GM10248 (cell line): ENCODE results near the gene LEFTY1.
"Not testable (repeated sequence)": the region's sequence is repeated elsewhere in the genome, so short reads cannot be mapped to it uniquely, and the experiment has no call there.

ENCODE experiments used
- CTCF ChIA-PET: fragments of 300-600 bp; sonication (Branson Sonifier 250); formaldehyde crosslinking; extraction: SDS; loops from one replicate; lab custom pipeline; 2021; ENCODE audit warnings: antibody characterized with exemption; lab: Yijun Ruan, JAX
- POLR2A ChIA-PET: fragments of 350-650 bp; sonication (Branson Sonifier 250); formaldehyde crosslinking; extraction: SDS; loops from one replicate; lab custom pipeline; 2020; ENCODE audit warnings: antibody characterized with exemption; lab: Yijun Ruan, JAX
- DNase-seq: peaks from one replicate; pipeline ENCODE4 v3.0.0; 2012; ENCODE audit errors: extremely low spot score
- TF ChIP-seq, protein P1 (sequence below): IDR thresholded peaks from 2 replicates; pipeline ENCODE4 v1.5.1; 2012; ENCODE audit warnings: mild to moderate bottlenecking, low read depth; ENCODE audit errors: extremely low read depth, missing control alignments, control extremely low read depth

The LEFTY1 gene, protein sequence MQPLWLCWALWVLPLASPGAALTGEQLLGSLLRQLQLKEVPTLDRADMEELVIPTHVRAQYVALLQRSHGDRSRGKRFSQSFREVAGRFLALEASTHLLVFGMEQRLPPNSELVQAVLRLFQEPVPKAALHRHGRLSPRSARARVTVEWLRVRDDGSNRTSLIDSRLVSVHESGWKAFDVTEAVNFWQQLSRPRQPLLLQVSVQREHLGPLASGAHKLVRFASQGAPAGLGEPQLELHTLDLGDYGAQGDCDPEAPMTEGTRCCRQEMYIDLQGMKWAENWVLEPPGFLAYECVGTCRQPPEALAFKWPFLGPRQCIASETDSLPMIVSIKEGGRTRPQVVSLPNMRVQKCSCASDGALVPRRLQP

GRCh38 chr1:225888898-225889601, at the start of gene LEFTY1:
TSS of gene LEFTY1 (minus strand) at chr1:225889146. CDS start at chr1:225889066, 80 bp downstream.
- TF ChIP-seq, protein P1, sequence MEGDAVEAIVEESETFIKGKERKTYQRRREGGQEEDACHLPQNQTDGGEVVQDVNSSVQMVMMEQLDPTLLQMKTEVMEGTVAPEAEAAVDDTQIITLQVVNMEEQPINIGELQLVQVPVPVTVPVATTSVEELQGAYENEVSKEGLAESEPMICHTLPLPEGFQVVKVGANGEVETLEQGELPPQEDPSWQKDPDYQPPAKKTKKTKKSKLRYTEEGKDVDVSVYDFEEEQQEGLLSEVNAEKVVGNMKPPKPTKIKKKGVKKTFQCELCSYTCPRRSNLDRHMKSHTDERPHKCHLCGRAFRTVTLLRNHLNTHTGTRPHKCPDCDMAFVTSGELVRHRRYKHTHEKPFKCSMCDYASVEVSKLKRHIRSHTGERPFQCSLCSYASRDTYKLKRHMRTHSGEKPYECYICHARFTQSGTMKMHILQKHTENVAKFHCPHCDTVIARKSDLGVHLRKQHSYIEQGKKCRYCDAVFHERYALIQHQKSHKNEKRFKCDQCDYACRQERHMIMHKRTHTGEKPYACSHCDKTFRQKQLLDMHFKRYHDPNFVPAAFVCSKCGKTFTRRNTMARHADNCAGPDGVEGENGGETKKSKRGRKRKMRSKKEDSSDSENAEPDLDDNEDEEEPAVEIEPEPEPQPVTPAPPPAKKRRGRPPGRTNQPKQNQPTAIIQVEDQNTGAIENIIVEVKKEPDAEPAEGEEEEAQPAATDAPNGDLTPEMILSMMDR: no peak
- ChIA-PET CTCF (interaction anchor here (0.6 to 2.8 kb wide), 4 partner anchors 8 to 66 kb away, joined by 3 to 11 read pairs (median 4); no protein-coding TSS in a partner anchor), POLR2A (no interaction called here)
- no peak for DNase-seq

DNA sequence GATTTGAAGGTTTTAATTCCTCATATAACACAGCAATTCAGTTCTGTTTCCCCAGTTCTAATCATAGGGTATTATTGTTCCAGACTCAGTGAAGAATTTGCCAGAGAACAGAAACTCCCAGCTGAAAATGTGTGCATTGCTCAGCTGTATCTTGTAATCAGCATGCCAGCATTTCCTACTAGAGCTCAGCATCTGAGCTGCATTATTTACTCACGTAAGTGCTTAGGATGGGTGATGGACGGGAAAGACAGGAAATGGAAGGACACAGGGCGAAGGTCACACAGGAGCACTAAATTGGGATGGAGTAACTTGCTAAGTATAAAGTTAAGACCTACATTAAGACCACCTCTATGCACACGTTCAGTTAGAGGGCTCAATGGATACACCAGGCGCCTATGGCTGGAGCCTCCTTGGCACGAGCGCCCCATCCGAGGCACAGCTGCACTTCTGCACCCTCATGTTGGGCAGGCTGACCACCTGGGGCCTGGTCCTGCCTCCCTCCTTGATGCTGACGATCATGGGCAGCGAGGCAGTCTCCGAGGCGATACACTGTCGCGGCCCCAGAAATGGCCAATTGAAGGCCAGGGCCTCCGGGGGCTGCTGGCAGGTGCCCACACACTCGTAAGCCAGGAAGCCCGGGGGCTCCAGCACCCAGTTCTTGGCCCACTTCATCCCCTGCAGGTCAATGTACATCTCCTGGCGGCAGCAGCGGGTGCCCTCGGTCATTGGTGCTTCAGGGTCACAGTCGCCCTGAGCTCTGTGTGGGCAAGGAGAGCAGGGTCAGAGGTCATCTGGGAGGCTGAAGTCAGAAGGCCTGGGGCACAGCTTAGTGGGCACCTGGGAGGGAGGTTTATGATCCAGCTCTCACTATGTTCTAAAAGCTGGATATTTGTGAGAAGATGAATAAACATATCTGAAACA, 48.4 kb upstream of the LEFTY1 start:
- TF ChIP-seq, protein P1: no peak
- POLR2A ChIA-PET: no interaction called here
- CTCF ChIA-PET: interaction anchor here (0.9 to 1.8 kb wide), 5 partner anchors 9 to 463 kb away, joined by 3 to 5 read pairs (median 3); no protein-coding TSS in a partner anchor
- no peak for DNase-seq

- ChIA-PET POLR2A (no interaction called here), CTCF (interaction anchor here (0.6 to 1.2 kb wide), 2 partner anchors 9 to 26 kb away, joined by 3 read pairs; no protein-coding TSS in a partner anchor)
- TF ChIP-seq, protein P1: no peak
- no peak for DNase-seq
Measured at GRCh38 chr1:225936523-225936922, 47.6 kb upstream of the LEFTY1 start.

DNA sequence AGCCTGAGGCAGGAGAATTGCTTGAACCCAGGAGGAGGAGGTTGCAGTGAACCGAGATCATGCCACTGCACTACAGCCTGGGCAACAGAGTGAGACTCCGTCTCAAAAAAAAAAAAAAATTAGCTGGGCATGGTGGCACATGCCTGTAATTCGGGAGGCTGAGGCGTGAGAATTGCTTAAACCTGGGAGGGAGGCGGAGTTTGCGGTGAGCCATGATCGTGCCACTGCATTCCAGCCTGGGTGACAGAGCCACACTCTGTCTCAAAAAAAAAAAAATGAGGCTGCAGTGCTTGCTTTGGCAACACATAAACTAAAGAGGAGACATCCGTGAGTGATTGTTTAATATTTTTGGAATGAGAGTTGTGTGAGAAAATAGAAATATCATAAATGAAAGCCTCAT, 47.1 kb upstream of the LEFTY1 start:
- POLR2A ChIA-PET, DNase-seq: not testable (repeated sequence)
- CTCF ChIA-PET: interaction anchor here (0.6 to 1.5 kb wide), 2 partner anchors 9 kb away, joined by 3 read pairs; no protein-coding TSS in a partner anchor

- POLR2A ChIA-PET: no interaction called here
- TF ChIP-seq, protein P1: no peak
- CTCF ChIA-PET: interaction anchor here (0.9 to 2.1 kb wide), 5 partner anchors 8 to 460 kb away, joined by 3 to 5 read pairs (median 4); partner anchors contain the start of gene PYCR2
- no peak for DNase-seq
Measured at GRCh38 chr1:225934711-225935110, 45.8 kb upstream of the LEFTY1 start.

- no peak for DNase-seq
- POLR2A ChIA-PET: no interaction called here
- TF ChIP-seq, protein P1: no peak
- CTCF ChIA-PET: interaction anchor here (2.1 kb wide), 1 partner anchor 9 kb away, joined by 5 read pairs; the partner anchor contains the start of gene PYCR2
Measured at GRCh38 chr1:225933072-225933471, 44.1 kb upstream of the LEFTY1 start.
